Ectodermal cell (in vitro differentiated cells): Measurements from ENCODE around the gene DNTTIP2.
"Not testable (repeated sequence)": the region's sequence is repeated elsewhere in the genome, so short reads cannot be mapped to it uniquely, and the experiment has no call there.

Experiments
- H3K27ac ChIP-seq: 2 replicates; pipeline ENCODE4 v1.7.0; 2013; ENCODE audit warnings: mild to moderate bottlenecking, low read depth, low read length; ENCODE audit not compliant: insufficient read depth, poor library complexity, severe bottlenecking
- H3K27me3 ChIP-seq: 2 replicates; pipeline ENCODE4 v1.7.0; 2013; ENCODE audit warnings: mild to moderate bottlenecking, low read length; ENCODE audit not compliant: insufficient read depth, control insufficient read depth, poor library complexity, severe bottlenecking
- H3K36me3 ChIP-seq: one replicate; pipeline ENCODE4 v1.7.0; 2013; ENCODE audit warnings: low read length; ENCODE audit not compliant: control insufficient read depth, insufficient read depth
- H3K4me1 ChIP-seq: one replicate; pipeline ENCODE4 v1.7.0; 2013; ENCODE audit warnings: low read length; ENCODE audit not compliant: control insufficient read depth, insufficient read depth
- H3K4me3 ChIP-seq: 2 replicates; pipeline ENCODE4 v1.7.0; 2013; ENCODE audit warnings: low read depth, low read length, control low read depth; ENCODE audit not compliant: insufficient read depth
- H3K9me3 ChIP-seq: 2 replicates; pipeline ENCODE4 v1.7.0; 2013; ENCODE audit warnings: mild to moderate bottlenecking, low read length, moderate library complexity; ENCODE audit not compliant: control insufficient read depth
- WGBS, 2 experiments: methylation state at CpG; one replicate each; pipeline ENCODE4 v1.1.7; 2013; ENCODE audit warnings: missing lambda C conversion rate in 2 of 2; 5-methylcytosine and 5-hydroxymethylcytosine counted together

Gene DNTTIP2

DNA sequence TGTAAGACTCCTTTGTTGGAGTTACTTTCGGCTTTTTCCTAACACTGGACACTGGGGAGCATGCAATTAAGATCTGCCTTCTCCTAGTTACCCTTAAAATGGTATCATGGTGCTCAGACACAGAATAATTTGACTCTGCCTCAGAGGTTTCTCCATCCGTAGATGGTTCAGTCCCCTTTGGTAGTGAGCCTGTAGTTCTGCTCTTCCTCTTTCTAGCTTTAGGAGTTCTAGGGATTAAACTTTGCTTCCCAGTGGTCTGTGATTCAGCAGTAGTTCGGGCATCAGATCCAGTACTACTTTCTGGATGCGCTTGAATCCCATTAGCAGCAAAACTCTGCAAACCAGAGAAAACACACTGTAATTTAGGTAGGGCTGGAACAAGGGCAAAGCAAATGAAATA is 1.5 kb downstream of the DNTTIP2 start:
- Histone ChIP-seq H3K27me3 (no peaks in the 10 kb centered on the region), H3K4me3 (no peak overlapping the region), H3K9me3 (no peaks in the 10 kb centered on the region), H3K27ac (no peak overlapping the region), H3K36me3 (peaks cover 28% of the 10 kb centered on the region), H3K4me1 (peaks cover 14% of the 10 kb centered on the region)
- WGBS, 2 experiments: 95 to 96% methylated on average over 4 of the region's 4 CpGs

GRCh38 chr1:93876244-93876643 is 2.8 kb downstream of the DNTTIP2 start:
- Histone ChIP-seq H3K27me3 (no peaks in the 10 kb centered on the region), H3K4me3 (no peak overlapping the region), H3K9me3 (no peaks in the 10 kb centered on the region), H3K27ac (no peak overlapping the region), H3K4me1 (peaks cover 14% of the 10 kb centered on the region), H3K36me3 (peaks cover 35% of the 10 kb centered on the region)
- 92 to 94% methylated on average over 1 of the region's 1 CpG for WGBS, 2 experiments

DNA sequence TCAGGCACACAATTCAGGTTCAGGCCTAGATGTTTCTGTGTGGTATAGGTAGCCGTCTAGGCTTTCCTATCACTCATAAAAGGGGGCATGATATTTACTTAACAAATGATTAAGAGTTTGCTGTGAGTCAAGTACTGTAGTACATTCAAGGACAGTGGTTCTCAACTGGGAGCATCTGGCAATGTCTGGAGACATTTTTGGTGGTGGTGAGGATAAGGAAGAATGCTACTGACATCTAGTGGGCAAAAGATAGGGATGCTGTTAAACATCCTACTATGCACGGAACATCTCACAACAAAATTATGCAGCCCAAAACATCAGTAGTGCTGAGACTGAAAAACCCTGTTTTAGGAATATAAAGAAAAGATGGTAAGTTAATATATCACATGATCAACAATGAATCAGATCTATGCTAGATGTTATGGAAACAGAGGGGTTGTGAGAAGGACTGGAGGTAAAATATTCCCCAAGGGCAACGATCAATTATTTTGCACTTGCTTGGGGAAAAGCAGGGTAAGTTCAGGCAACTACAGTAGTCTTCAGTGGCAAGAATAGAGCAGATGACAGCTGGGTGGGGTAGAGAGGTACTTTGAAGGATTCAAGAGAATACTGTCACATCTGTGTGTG is 4.9 kb downstream of the DNTTIP2 start:
- no peak overlapping the region for H3K4me3 ChIP-seq
- H3K27me3 ChIP-seq: no peaks in the 10 kb centered on the region
- WGBS, 2 experiments: 84 to 95% methylated on average over 2 of the region's 3 CpGs
- H3K27ac ChIP-seq: no peak overlapping the region
- H3K9me3 ChIP-seq: no peaks in the 10 kb centered on the region
- peaks cover 40% of the 10 kb centered on the region for H3K36me3 ChIP-seq
- H3K4me1 ChIP-seq: peaks cover 14% of the 10 kb centered on the region

GRCh38 chr1:93871366-93871765 is 7.6 kb downstream of the DNTTIP2 start:
- peaks cover 36% of the 10 kb centered on the region for H3K36me3 ChIP-seq
- H3K9me3 ChIP-seq: no peaks in the 10 kb centered on the region
- H3K27me3 ChIP-seq: no peaks in the 10 kb centered on the region
- H3K4me1 ChIP-seq: peaks cover 3% of the 10 kb centered on the region
- 95 to 100% methylated on average over 4 of the region's 4 CpGs for WGBS, 2 experiments
- no peak overlapping the region for H3K27ac ChIP-seq
- H3K4me3 ChIP-seq: no peak overlapping the region

DNA sequence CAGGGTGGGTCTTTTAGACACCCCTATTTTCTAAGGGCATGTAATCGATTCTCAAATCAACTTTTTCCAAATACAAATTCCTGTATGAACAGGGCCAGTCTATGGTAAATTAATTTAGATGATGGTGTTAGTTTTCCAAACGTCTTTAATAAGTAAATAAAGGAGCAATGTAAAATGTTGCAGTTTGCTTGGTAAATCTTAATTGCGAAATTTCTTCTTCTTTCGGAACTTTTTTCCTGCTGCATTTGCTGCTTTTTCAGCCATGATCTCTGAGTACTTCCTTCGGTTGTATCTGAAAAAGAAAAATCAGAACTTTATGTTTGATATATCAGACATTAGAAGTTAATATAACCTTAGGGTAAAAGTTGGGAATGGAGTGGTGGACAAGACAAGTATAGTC is 9.4 kb downstream of the DNTTIP2 start:
- no peak overlapping the region for H3K4me3 ChIP-seq
- 96 to 99% methylated on average over 3 to 4 of the region's 5 CpGs for WGBS, 2 experiments
- H3K27ac ChIP-seq: no peak overlapping the region
- H3K36me3 ChIP-seq: peaks cover 28% of the 10 kb centered on the region
- no peaks in the 10 kb centered on the region for H3K4me1 ChIP-seq
- no peaks in the 10 kb centered on the region for H3K27me3 ChIP-seq
- H3K9me3 ChIP-seq: no peaks in the 10 kb centered on the region

GRCh38 chr1:93868492-93868891 is 10.5 kb downstream of the DNTTIP2 start:
- peaks cover 17% of the 10 kb centered on the region for H3K36me3 ChIP-seq
- 96 to 100% methylated on average over 1 of the region's 1 CpG for WGBS, 2 experiments

GRCh38 chr1:93865253-93865652 is 13.8 kb downstream of the DNTTIP2 start:
- Histone ChIP-seq H3K36me3 (peaks cover 7% of the 10 kb centered on the region), H3K27me3 (no peaks in the 10 kb centered on the region), H3K27ac (no peak overlapping the region), H3K4me3 (no peak overlapping the region), H3K9me3 (no peaks in the 10 kb centered on the region), H3K4me1 (no peaks in the 10 kb centered on the region)
- 94 to 95% methylated on average over 5 of the region's 5 CpGs for WGBS, 2 experiments

More at GRCh38 chr1:93868492-93868891, 10.5 kb downstream of the DNTTIP2 start:
- H3K4me3 ChIP-seq, H3K4me1 ChIP-seq, H3K27me3 ChIP-seq, H3K27ac ChIP-seq, H3K9me3 ChIP-seq: not testable (repeated sequence)

DNA sequence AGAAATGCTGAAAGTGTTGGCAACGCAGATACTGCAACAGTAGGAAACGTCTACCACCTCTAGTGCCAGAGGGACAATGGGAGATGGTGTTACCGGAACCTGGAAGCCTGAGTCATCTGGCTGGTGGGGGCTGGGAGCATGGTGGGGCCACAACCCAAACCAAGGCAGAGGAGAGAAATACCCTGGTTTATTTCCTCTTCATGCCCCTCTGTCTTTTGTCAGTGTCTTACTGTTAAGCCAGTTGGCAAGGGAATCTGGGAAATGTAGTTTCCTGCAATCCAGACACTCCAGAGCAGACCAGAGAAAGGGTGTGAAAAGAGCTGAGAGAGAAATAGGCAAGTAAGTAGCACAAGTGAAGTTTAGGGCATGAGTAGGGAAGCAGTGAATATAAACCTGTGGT is 14.8 kb downstream of the DNTTIP2 start:
- peaks cover 5% of the 10 kb centered on the region for H3K36me3 ChIP-seq
- H3K9me3 ChIP-seq: no peaks in the 10 kb centered on the region
- no peaks in the 10 kb centered on the region for H3K27me3 ChIP-seq
- no peak overlapping the region for H3K27ac ChIP-seq
- no peaks in the 10 kb centered on the region for H3K4me1 ChIP-seq
- no peak overlapping the region for H3K4me3 ChIP-seq
- whole genome bisulfite sequencing, 2 experiments: 85 to 86% methylated on average over 3 of the region's 3 CpGs

- not testable (repeated sequence) for H3K27me3 ChIP-seq, H3K9me3 ChIP-seq, H3K4me1 ChIP-seq, H3K36me3 ChIP-seq, H3K27ac ChIP-seq, H3K4me3 ChIP-seq
- WGBS, 2 experiments: 74% methylated on average over 2 of the region's 3 CpGs; no CpG with 5 or more reads in 1 of the 2 experiments
Observed at GRCh38 chr1:93857653-93858052, 21.4 kb downstream of the DNTTIP2 start.

GRCh38 chr1:93855983-93856382 is 23.0 kb downstream of the DNTTIP2 start:
- not testable (repeated sequence) for H3K4me3 ChIP-seq, H3K9me3 ChIP-seq, H3K27me3 ChIP-seq, H3K4me1 ChIP-seq, H3K27ac ChIP-seq, H3K36me3 ChIP-seq
- WGBS, 2 experiments: 87 to 92% methylated on average over 9 of the region's 9 CpGs

GRCh38 chr1:93853940-93854339 is 25.1 kb downstream of the DNTTIP2 start:
- H3K4me1 ChIP-seq: no peaks in the 10 kb centered on the region
- no peaks in the 10 kb centered on the region for H3K27me3 ChIP-seq
- whole genome bisulfite sequencing, 2 experiments: 98 to 100% methylated on average over 1 to 2 of the region's 3 CpGs
- no peak overlapping the region for H3K4me3 ChIP-seq
- no peak overlapping the region for H3K27ac ChIP-seq
- H3K36me3 ChIP-seq: no peaks in the 10 kb centered on the region
- no peaks in the 10 kb centered on the region for H3K9me3 ChIP-seq
